Measurements from ENCODE around the gene CXCR5. TPM values are rescaled to one million over a fixed set of nuclear protein-coding genes. Genes with fewer than 3 reads are reported as not detected.

The CXCR5 gene
- total and polyA plus RNA-seq, 8 donors: 0.06 to 0.20 (median 0.12) TPM

- H3K36me3 ChIP-seq: no peaks in the 10 kb centered on the region
- no peaks in the 10 kb centered on the region for H3K9me3 ChIP-seq
- FAIRE-seq (no peak), DNase-seq (peak in 1 of 6 donors; percentile 18), ATAC-seq (no peak)
- WGBS, 2 donors: 93 to 97% methylated on average over 8 of the region's 8 CpGs
- H3K4me3 ChIP-seq: no peak overlapping the region
- no peaks in the 10 kb centered on the region for H3K27me3 ChIP-seq
- no peak overlapping the region for H3K27ac ChIP-seq
- TF ChIP-seq CTCF (IDR thresholded peaks at IDR 0.05): no peak
- intact Hi-C loops (cut with DNase I): no loop called here
- H3K4me1 ChIP-seq: peaks cover 5 to 30% (median 18%) of the 10 kb centered on the region in 3 donors
Observed at GRCh38 chr11:118886681-118887111, 3.0 kb downstream of the CXCR5 start.

GRCh38 chr11:118887206-118887605 lies 3.5 kb downstream of the CXCR5 start:
- Histone ChIP-seq H3K4me1 (peaks cover 9 to 34% (median 23%) of the 10 kb centered on the region in 3 donors), H3K9me3 (no peaks in the 10 kb centered on the region), H3K27me3 (no peaks in the 10 kb centered on the region), H3K4me3 (no peak overlapping the region), H3K36me3 (no peaks in the 10 kb centered on the region), H3K27ac (peak overlapping the region in 2 of 4 donors; percentile 2 to 50)
- intact Hi-C loops (cut with DNase I): no loop called here
- FAIRE-seq (no peak), ATAC-seq (no peak), DNase-seq (no peak)
- 87% methylated on average over 5 of the region's 5 CpGs for WGBS, 2 donors
- TF ChIP-seq CTCF (IDR thresholded peaks at IDR 0.05): no peak

GRCh38 chr11:118888398-118888797 lies 4.7 kb downstream of the CXCR5 start:
- 94 to 96% methylated on average over 5 of the region's 5 CpGs for WGBS, 2 donors
- no peak for DNase-seq
- Histone ChIP-seq H3K4me1 (peaks cover 10 to 35% (median 30%) of the 10 kb centered on the region in 3 donors), H3K36me3 (no peaks in the 10 kb centered on the region), H3K9me3 (no peaks in the 10 kb centered on the region), H3K4me3 (no peak overlapping the region), H3K27ac (peak overlapping the region in 1 of 4 donors; percentile 50), H3K27me3 (no peaks in the 10 kb centered on the region)
- ATAC-seq: no peak
- FAIRE-seq: no peak
- no peak for TF ChIP-seq CTCF (IDR thresholded peaks at IDR 0.05)
- intact Hi-C loops (cut with DNase I): no loop called here

GRCh38 chr11:118889797-118890196 lies 6.1 kb downstream of the CXCR5 start:
- H3K27me3 ChIP-seq: no peaks in the 10 kb centered on the region
- H3K36me3 ChIP-seq: no peaks in the 10 kb centered on the region
- H3K4me3 ChIP-seq: no peak overlapping the region
- no peaks in the 10 kb centered on the region for H3K9me3 ChIP-seq
- intact Hi-C loops (cut with DNase I): no loop called here
- FAIRE-seq (no peak), ATAC-seq (peak; percentile 71 to 78 (median 75)), DNase-seq (peak; percentile 67 to 84 (median 80))
- peaks cover 10 to 35% (median 30%) of the 10 kb centered on the region in 3 donors for H3K4me1 ChIP-seq
- no peak for TF ChIP-seq CTCF (IDR thresholded peaks at IDR 0.05)
- peak overlapping the region in 1 of 4 donors; percentile 74 for H3K27ac ChIP-seq
- WGBS, 2 donors: 34 to 43% methylated on average over 5 of the region's 5 CpGs

GRCh38 chr11:118892514-118892913 lies 8.8 kb downstream of the CXCR5 start:
- WGBS, 2 donors: 0 to 5% methylated on average over 2 to 4 of the region's 4 CpGs
- peak; percentile 60 to 76 (median 74) for ATAC-seq

More at GRCh38 chr11:118892514-118892913, 8.8 kb downstream of the CXCR5 start:
- H3K27ac ChIP-seq: peak overlapping the region in 2 of 4 donors; percentile 26 to 69
- no peaks in the 10 kb centered on the region for H3K9me3 ChIP-seq
- H3K27me3 ChIP-seq: no peaks in the 10 kb centered on the region
- DNase-seq (peak in 5 of 6 donors; percentile 63 to 87 (median 74)), FAIRE-seq (no peak)
- H3K36me3 ChIP-seq: no peaks in the 10 kb centered on the region
- H3K4me3 ChIP-seq: no peak overlapping the region
- H3K4me1 ChIP-seq: peaks cover 9 to 34% (median 30%) of the 10 kb centered on the region in 3 donors
- TF ChIP-seq CTCF (IDR thresholded peaks at IDR 0.05): no peak
- intact Hi-C loops (cut with DNase I): no loop called here
